PC-9 (cell line): ENCODE data around the gene CNTLN.
"Not testable (repeated sequence)": the region's sequence is repeated elsewhere in the genome, so short reads cannot be mapped to it uniquely, and the experiment has no call there.

Source experiments
- CTCF ChIP-seq: fragments of 200-600 bp; sonication (generic); conservative IDR thresholded peaks from 2 replicates; pipeline ENCODE4 v1.6.1; 2017; ENCODE audit warnings: mixed run types, antibody characterized with exemption, mild to moderate bottlenecking, moderate library complexity
- EZH2 ChIP-seq: fragments of 200-600 bp; sonication (generic); IDR thresholded peaks from 2 replicates; pipeline ENCODE4 v1.8.0; 2017; ENCODE audit warnings: antibody characterized with exemption, low read depth

- TF ChIP-seq EZH2, CTCF: not testable (repeated sequence)
Measured at GRCh38 chr9:17397166-17397728, 262.4 kb downstream of the CNTLN start.
